OCI-LY7 (cell line): ENCODE results near the gene KIAA1217. TPM values are rescaled to one million over a fixed set of nuclear protein-coding genes. Genes with fewer than 3 reads are reported as not detected.

ENCODE experiments used
- BruUV-seq: library from RNA; stranded (reverse); fragments of 400-500 nt; replicated peaks from 2 replicates; lab custom pipeline; 2021; lab: Mats Ljungman, UMichigan
- CTCF ChIA-PET: fragments of 300-600 bp; sonication (Branson Sonifier 250); formaldehyde crosslinking; loops from one replicate; lab custom pipeline; 2022; ENCODE audit warnings: antibody characterized with exemption; ENCODE audit not compliant: unreplicated experiment; lab: Charles Lee
- POLR2A ChIA-PET: fragments of 300-600 bp; sonication (Branson Sonifier 250); formaldehyde crosslinking; loops from one replicate; lab custom pipeline; 2022; ENCODE audit warnings: antibody characterized with exemption; lab: Charles Lee
- DNase-seq: peaks from one replicate; pipeline ENCODE4 v3.0.0-alpha.2; 2015; ENCODE audit warnings: low spot score
- H2AFZ ChIP-seq: fragments of 200-600 bp; sonication (generic), shearing (Covaris generic); 2 replicates; pipeline ENCODE4 v1.6.1; 2014; ENCODE audit warnings: mild to moderate bottlenecking, antibody characterized with exemption, low read length, moderate library complexity
- H3K27ac ChIP-seq: fragments of 200-600 bp; sonication (generic); 2 replicates; pipeline ENCODE4 v1.5.1; 2014; ENCODE audit warnings: mixed run types, low read depth, mild to moderate bottlenecking, moderate library complexity, low read length, inconsistent platforms; ENCODE audit not compliant: poor library complexity, severe bottlenecking
- H3K36me3 ChIP-seq: fragments of 200-600 bp; sonication (generic); 2 replicates; pipeline ENCODE4 v1.6.1; 2014; ENCODE audit warnings: mild to moderate bottlenecking, antibody characterized with exemption, low read length, moderate library complexity, mixed read lengths; ENCODE audit not compliant: insufficient read depth
- H3K4me1 ChIP-seq: fragments of 200-600 bp; sonication (generic); 2 replicates; pipeline ENCODE4 v1.5.1; 2014; ENCODE audit warnings: mild to moderate bottlenecking, low read length; ENCODE audit not compliant: insufficient read depth, poor library complexity, severe bottlenecking
- H3K4me2 ChIP-seq: fragments of 200-600 bp; sonication (generic); 2 replicates; pipeline ENCODE4 v1.6.1; 2014; ENCODE audit warnings: mild to moderate bottlenecking, low read length
- H3K4me3 ChIP-seq: fragments of 200-600 bp; sonication (generic); 2 replicates; pipeline ENCODE4 v1.5.1; 2014; ENCODE audit warnings: mild to moderate bottlenecking, low read depth, low read length; ENCODE audit not compliant: poor library complexity, severe bottlenecking
- H3K79me2 ChIP-seq: fragments of 200-600 bp; sonication (generic); 2 replicates; pipeline ENCODE4 v1.6.1; 2016; ENCODE audit warnings: low read depth, mild to moderate bottlenecking, low read length, moderate library complexity, mixed read lengths; ENCODE audit not compliant: insufficient read depth
- H3K9me2 ChIP-seq: fragments of 200-600 bp; sonication (generic); 2 replicates; pipeline ENCODE4 v1.6.1; 2016; ENCODE audit warnings: mild to moderate bottlenecking, low read length, mixed read lengths; ENCODE audit not compliant: insufficient read depth
- H3K9me3 ChIP-seq: fragments of 200-600 bp; sonication (generic); 2 replicates; pipeline ENCODE4 v1.6.1; 2014; ENCODE audit warnings: mild to moderate bottlenecking, mixed run types, low read length, mixed read lengths
- H4K20me1 ChIP-seq: fragments of 200-600 bp; sonication (generic); 2 replicates; pipeline ENCODE4 v1.6.1; 2014; ENCODE audit warnings: mild to moderate bottlenecking, antibody characterized with exemption, low read length, moderate library complexity, mixed read lengths; ENCODE audit not compliant: insufficient read depth
- EZH2phosphoT487 ChIP-seq: fragments of 200-600 bp; sonication (generic); IDR thresholded peaks from 2 replicates; pipeline ENCODE4 v1.6.1; 2018; ENCODE audit warnings: low read depth, borderline replicate concordance, mild to moderate bottlenecking, mixed run types, antibody characterized with exemption, low read length, moderate library complexity, mixed read lengths
- intact Hi-C: fragments of 100-400 bp; cut with micrococcal nuclease; formaldehyde crosslinking; loops from one replicate; pipeline ENCODE4 v1.10.0; 2022; ENCODE audit not compliant: unreplicated experiment
- total RNA-seq, 2 experiments: library from RNA; depleted of rRNA in 1 of 2; stranded (reverse); fragments of >200 nt in 1 of 2; shearing (Covaris generic) in 1 of 2; gene quantifications; 2 replicates each; pipeline ENCODE4 v1.2.3, GENCODE V29; 2014 to 2022
- TF ChIP-seq, protein P1 (sequence below): fragments of 200-600 bp; sonication (generic); conservative IDR thresholded peaks from 2 replicates; pipeline ENCODE4 v1.5.1; 2014; ENCODE audit warnings: mild to moderate bottlenecking, antibody characterized with exemption, low read length, moderate library complexity, mixed read lengths

Gene KIAA1217
- total RNA-seq, 2 experiments from 2014 or later, result not detected

DNA sequence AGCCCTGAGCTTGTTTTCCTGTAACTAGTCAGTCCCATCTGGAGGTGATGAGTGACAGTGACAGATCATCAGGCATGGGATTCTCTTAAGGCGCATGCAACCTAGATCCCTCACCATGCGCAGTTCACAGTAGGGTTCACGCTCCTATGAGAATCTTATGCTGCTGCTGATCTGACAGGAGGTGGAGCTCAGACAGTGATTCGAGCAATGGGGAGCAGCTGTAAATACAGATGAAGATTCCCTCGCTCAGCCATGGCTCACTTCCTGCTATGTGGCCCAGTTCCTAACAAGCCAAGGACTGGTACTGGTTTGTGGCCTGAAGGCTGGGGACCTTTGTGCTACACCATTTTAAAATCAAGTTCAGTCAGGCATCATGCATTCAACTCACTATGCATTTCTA lies 221.7 kb downstream of the KIAA1217 start:
- H3K79me2 ChIP-seq, result no peaks in the 10 kb centered on the region
- no peaks in the 10 kb centered on the region for H3K9me2 ChIP-seq
- no peaks in the 10 kb centered on the region for H3K4me1 ChIP-seq
- H3K9me3 ChIP-seq, result no peaks in the 10 kb centered on the region
- H3K4me3 ChIP-seq, result no peak overlapping the region
- intact Hi-C loops, result no loop called here
- BruUV-seq, result no TSS peak
- no peaks in the 10 kb centered on the region for H4K20me1 ChIP-seq
- H3K4me2 ChIP-seq, result no peak overlapping the region
- TF ChIP-seq, protein P1, sequence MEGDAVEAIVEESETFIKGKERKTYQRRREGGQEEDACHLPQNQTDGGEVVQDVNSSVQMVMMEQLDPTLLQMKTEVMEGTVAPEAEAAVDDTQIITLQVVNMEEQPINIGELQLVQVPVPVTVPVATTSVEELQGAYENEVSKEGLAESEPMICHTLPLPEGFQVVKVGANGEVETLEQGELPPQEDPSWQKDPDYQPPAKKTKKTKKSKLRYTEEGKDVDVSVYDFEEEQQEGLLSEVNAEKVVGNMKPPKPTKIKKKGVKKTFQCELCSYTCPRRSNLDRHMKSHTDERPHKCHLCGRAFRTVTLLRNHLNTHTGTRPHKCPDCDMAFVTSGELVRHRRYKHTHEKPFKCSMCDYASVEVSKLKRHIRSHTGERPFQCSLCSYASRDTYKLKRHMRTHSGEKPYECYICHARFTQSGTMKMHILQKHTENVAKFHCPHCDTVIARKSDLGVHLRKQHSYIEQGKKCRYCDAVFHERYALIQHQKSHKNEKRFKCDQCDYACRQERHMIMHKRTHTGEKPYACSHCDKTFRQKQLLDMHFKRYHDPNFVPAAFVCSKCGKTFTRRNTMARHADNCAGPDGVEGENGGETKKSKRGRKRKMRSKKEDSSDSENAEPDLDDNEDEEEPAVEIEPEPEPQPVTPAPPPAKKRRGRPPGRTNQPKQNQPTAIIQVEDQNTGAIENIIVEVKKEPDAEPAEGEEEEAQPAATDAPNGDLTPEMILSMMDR, result no peak
- no peak for TF ChIP-seq EZH2phosphoT487
- DNase-seq, result no peak
- H3K36me3 ChIP-seq, result no peaks in the 10 kb centered on the region
- CTCF ChIA-PET, result no interaction called here
- no peak overlapping the region for H3K27ac ChIP-seq
- no peak overlapping the region for H2AFZ ChIP-seq
- POLR2A ChIA-PET, result no interaction called here

DNA sequence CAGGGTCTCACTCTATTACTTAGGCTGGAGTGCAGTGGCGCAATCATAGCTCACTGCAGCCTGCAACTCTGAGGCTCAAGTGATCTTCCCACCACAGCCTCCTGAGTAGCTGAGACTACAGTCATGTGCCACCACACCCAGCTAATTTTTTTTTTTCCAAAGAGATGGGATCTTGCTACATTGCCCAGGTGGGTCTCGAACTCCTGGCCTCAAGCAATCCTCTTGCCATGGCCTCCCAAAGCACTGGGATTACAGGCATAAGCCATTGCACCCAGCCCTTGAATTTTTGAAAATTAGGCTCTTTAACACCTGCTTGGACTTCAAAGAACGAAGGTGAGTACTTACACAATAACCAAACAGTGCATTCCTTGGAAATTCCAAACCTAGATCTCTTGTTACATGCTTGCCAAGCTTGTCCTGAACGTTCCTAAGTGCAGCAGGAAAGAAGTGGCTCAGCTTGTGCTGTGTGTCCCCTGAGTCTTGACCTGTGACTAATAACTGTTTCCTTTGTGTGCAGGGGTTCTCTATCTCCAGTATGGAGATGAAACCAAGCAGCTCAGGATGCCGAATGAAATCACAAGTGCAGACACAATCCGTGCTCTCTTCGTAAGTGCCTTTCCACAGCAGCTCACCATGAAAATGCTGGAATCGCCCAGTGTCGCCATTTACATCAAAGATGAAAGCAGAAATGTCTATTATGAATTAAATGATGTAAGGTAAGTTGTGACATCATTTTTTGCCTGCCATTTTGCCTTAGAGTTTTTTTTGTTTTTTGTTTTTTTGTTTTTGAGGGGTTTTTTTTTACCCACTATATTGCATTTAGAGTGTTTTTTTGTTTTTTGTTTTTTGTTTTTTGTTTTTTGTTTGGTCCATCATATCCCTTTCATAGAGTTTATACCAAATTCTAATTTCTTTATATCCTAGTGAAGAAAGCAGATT lies 223.8 kb downstream of the KIAA1217 start:
- no peak overlapping the region for H2AFZ ChIP-seq
- no peak overlapping the region for H3K4me3 ChIP-seq
- BruUV-seq, result no TSS peak

More for the DNA sequence above, 223.8 kb downstream of the KIAA1217 start:
- Histone ChIP-seq H3K79me2 (no peaks in the 10 kb centered on the region), H3K9me3 (no peaks in the 10 kb centered on the region), H3K36me3 (no peaks in the 10 kb centered on the region), H3K4me2 (no peak overlapping the region), H3K9me2 (no peaks in the 10 kb centered on the region), H3K27ac (no peak overlapping the region), H4K20me1 (no peaks in the 10 kb centered on the region), H3K4me1 (no peaks in the 10 kb centered on the region)
- no peak for DNase-seq
- ChIA-PET CTCF (no interaction called here), POLR2A (interaction anchor here (0.5 to 0.7 kb wide), 3 partner anchors 10 to 119 kb away, joined by 3 to 4 read pairs (median 3); no protein-coding TSS in a partner anchor)
- no peak for TF ChIP-seq EZH2phosphoT487
- TF ChIP-seq, protein P1, result no peak
- intact Hi-C loops, result no loop called here
